Left ventricle myocardium superior (tissue), 1 donor: Measurements from ENCODE around the gene SLC25A1. TPM values are rescaled to one million over a fixed set of nuclear protein-coding genes. Genes with fewer than 3 reads are reported as not detected.
"Not testable (repeated sequence)": the region's sequence is repeated elsewhere in the genome, so short reads cannot be mapped to it uniquely, and the experiment has no call there.

ENCODE experiments used
- ATAC-seq: fragments of 200-7000 bp; cut with Tn5 transposase; one replicate; pipeline ENCODE4 v1.9.1; 2020; ENCODE audit warnings: mild to moderate bottlenecking, moderate library complexity
- DNase-seq: peaks from one replicate; pipeline ENCODE4 v3.0.0-alpha.2; 2020
- intact Hi-C: fragments of 100-400 bp; cut with micrococcal nuclease; formaldehyde crosslinking; loops from one replicate; pipeline ENCODE4 v1.11.0; 2022
- total RNA-seq: library from RNA; stranded (reverse); fragmentation: NEBNext Ultra II Directional; extraction: Animal tissue kit (Norgen Biotek cat#: 25700); gene quantifications from one replicate; pipeline ENCODE4 v1.2.1, GENCODE V29; 2021
- donor health status: DM: no; HTN: yes; CAD: no; lungs with severe emphysema.

SLC25A1 gene
- total RNA-seq, 1 donor from 2014 or later = 27.8 TPM

- no peak for DNase-seq
- ATAC-seq = no peak
- intact Hi-C loops = no loop called here
These were observed 29.3 kb upstream of the SLC25A1 start for GRCh38 chr22:19207884-19208283.

GRCh38 chr22:19207401-19207808 is 28.9 kb upstream of the SLC25A1 start:
- DNase-seq (no peak), ATAC-seq (no peak)
- intact Hi-C loops = no loop called here

- no peak for ATAC-seq
- intact Hi-C loops = no loop called here
- DNase-seq = no peak
These were observed 27.8 kb upstream of the SLC25A1 start for GRCh38 chr22:19206287-19206686.

- intact Hi-C loops = no loop called here
- ATAC-seq (no peak), DNase-seq (no peak)
These were observed 26.1 kb upstream of the SLC25A1 start for GRCh38 chr22:19204640-19205039.

GRCh38 chr22:19203834-19204233 is 25.3 kb upstream of the SLC25A1 start:
- DNase-seq (no peak), ATAC-seq (no peak)
- intact Hi-C loops = no loop called here

- ATAC-seq, intact Hi-C loops, DNase-seq: not testable (repeated sequence)
These were observed 24.3 kb upstream of the SLC25A1 start for GRCh38 chr22:19202799-19203186.

GRCh38 chr22:19201869-19202798 is 23.6 kb upstream of the SLC25A1 start:
- no peak for DNase-seq
- ATAC-seq = peak; percentile 28
- intact Hi-C loops = no loop called here

GRCh38 chr22:19201130-19201868 is 22.8 kb upstream of the SLC25A1 start:
- no peak for DNase-seq
- ATAC-seq = no peak
- intact Hi-C loops = no loop called here

GRCh38 chr22:19199479-19199878 is 20.9 kb upstream of the SLC25A1 start:
- ATAC-seq (no peak), DNase-seq (no peak)
- intact Hi-C loops = no loop called here

GRCh38 chr22:19197997-19198865 is 19.7 kb upstream of the SLC25A1 start:
- ATAC-seq (no peak), DNase-seq (no peak)
- intact Hi-C loops = no loop called here

GRCh38 chr22:19196841-19197612 is 18.5 kb upstream of the SLC25A1 start:
- no peak for DNase-seq
- no peak for ATAC-seq
- intact Hi-C loops = no loop called here

GRCh38 chr22:19195796-19196731 is 17.5 kb upstream of the SLC25A1 start:
- intact Hi-C loops = no loop called here

GRCh38 chr22:19194766-19195536 is 16.4 kb upstream of the SLC25A1 start:
- no peak for DNase-seq
- intact Hi-C loops = no loop called here
- no peak for ATAC-seq

More at GRCh38 chr22:19195796-19196731, 17.5 kb upstream of the SLC25A1 start:
- ATAC-seq (no peak), DNase-seq (no peak)

- intact Hi-C loops = no loop called here
- ATAC-seq = no peak
These were observed 15.3 kb upstream of the SLC25A1 start for GRCh38 chr22:19193879-19194278.

GRCh38 chr22:19187716-19188563 is 9.4 kb upstream of the SLC25A1 start:
- intact Hi-C loops = no loop called here
- no peak for DNase-seq
- no peak for ATAC-seq

More at GRCh38 chr22:19193879-19194278, 15.3 kb upstream of the SLC25A1 start:
- no peak for DNase-seq
